ENCODE measurements around the gene RPS15. TPM values are rescaled to one million over a fixed set of nuclear protein-coding genes. Genes with fewer than 3 reads are reported as not detected.
"Not testable (repeated sequence)": the region's sequence is repeated elsewhere in the genome, so short reads cannot be mapped to it uniquely, and the experiment has no call there.

Gene RPS15
- polyA plus RNA-seq, 1 donor (not counting 4 experiments of a cell fraction or from before 2014, with no cell fraction given), result 795 TPM

GRCh38 chr19:1474765-1475351, 36.7 kb downstream of the RPS15 start:
- peaks cover 26% of the 10 kb centered on the region for H3K79me2 ChIP-seq (ENCODE audit: control insufficient read depth, insufficient read depth, low read length)
- no peak for FAIRE-seq
- no peaks in the 10 kb centered on the region for H3K9me3 ChIP-seq (ENCODE audit: control insufficient read depth, low read depth, low read length)
- H3K4me2 ChIP-seq (ENCODE audit: control insufficient read depth, extremely low read depth, insufficient read depth, low read depth, low read length), result no peak overlapping the region
- no peak for TF ChIP-seq EZH2 (IDR thresholded peaks at IDR 0.05; ENCODE audit: low read length)
- TF ChIP-seq, protein P1, sequence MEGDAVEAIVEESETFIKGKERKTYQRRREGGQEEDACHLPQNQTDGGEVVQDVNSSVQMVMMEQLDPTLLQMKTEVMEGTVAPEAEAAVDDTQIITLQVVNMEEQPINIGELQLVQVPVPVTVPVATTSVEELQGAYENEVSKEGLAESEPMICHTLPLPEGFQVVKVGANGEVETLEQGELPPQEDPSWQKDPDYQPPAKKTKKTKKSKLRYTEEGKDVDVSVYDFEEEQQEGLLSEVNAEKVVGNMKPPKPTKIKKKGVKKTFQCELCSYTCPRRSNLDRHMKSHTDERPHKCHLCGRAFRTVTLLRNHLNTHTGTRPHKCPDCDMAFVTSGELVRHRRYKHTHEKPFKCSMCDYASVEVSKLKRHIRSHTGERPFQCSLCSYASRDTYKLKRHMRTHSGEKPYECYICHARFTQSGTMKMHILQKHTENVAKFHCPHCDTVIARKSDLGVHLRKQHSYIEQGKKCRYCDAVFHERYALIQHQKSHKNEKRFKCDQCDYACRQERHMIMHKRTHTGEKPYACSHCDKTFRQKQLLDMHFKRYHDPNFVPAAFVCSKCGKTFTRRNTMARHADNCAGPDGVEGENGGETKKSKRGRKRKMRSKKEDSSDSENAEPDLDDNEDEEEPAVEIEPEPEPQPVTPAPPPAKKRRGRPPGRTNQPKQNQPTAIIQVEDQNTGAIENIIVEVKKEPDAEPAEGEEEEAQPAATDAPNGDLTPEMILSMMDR (optimal IDR thresholded peaks at IDR 0.05 in 1 of 3, IDR thresholded peaks at IDR 0.05 in 1 of 3, conservative IDR thresholded peaks at IDR 0.05 in 1 of 3; ENCODE audit: extremely low read depth in 1 of 3, insufficient read depth in 2 of 3, low read length in 3 of 3), result no peak
- no peak overlapping the region for H3K9ac ChIP-seq (ENCODE audit: control insufficient read depth, extremely low read depth, insufficient read depth, low read length)
- H2AFZ ChIP-seq (ENCODE audit: control insufficient read depth, low read length), result no peak overlapping the region
- peaks cover 16% of the 10 kb centered on the region for H3K27me3 ChIP-seq (ENCODE audit: control insufficient read depth, extremely low read depth, insufficient read depth, low read length)
- peaks cover 8% of the 10 kb centered on the region for H3K9me1 ChIP-seq (ENCODE audit: control insufficient read depth, extremely low read depth, insufficient read depth, low read length)
- no peak overlapping the region for H3K4me3 ChIP-seq (ENCODE audit: control insufficient read depth in 2 of 3, extremely low read depth in 1 of 3, insufficient read depth in 2 of 3, low read depth in 1 of 3, low read length in 3 of 3)
- no peak overlapping the region for H3K27ac ChIP-seq (ENCODE audit: control insufficient read depth, insufficient read depth, low read length)
- H3K36me3 ChIP-seq (ENCODE audit: control insufficient read depth in 2 of 2, extremely low read depth in 1 of 2, insufficient read depth in 2 of 2, low read length in 2 of 2), result peaks cover 5 to 15% of the 10 kb centered on the region in 2 experiments
- peaks cover 9% of the 10 kb centered on the region for H4K20me1 ChIP-seq (ENCODE audit: control insufficient read depth, extremely low read depth, insufficient read depth, low read length)
- H3K4me1 ChIP-seq (ENCODE audit: control insufficient read depth, extremely low read depth, insufficient read depth, low read length), result peaks cover 22% of the 10 kb centered on the region
- DNase-seq (ENCODE audit: low read depth, low spot score), result no peak
- dilution Hi-C loops (cut with MboI; ENCODE audit: extremely low pct_ligation_motif_present, low sequenced_read_pairs), result no loop called here

DNA sequence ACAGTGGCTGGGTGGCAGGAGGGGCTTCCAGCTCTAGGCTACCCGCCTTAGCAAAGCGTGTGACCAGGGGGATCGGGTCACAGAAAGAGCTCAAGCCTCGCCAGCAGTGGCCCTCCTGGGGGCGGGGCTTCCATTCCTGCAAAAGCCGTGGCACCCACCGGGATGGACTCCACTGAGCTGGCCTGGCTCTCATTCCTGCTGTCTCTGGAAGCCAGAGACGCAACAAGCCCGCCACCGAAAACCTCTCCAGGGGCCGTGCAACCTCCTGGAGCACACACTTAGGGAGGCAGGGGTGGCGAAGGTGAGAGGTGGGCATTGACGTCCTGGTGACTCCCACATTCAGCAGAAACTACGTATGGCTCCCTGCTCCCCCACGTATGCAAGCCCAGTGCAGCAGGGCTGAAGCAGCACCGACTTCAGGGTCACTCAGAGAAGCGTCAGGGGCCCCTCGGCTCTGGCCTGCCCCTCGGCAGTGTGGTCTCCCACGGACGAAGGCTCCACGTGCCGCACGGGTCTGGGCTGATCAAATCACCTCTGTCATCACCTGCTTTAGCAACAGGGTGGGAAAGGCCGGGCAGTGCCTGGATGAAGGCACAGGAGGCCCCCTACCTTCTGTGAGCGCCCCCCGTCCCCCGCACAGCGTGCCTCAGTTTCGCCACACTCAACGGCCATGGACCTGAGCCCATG, 37.7 kb downstream of the RPS15 start:
- peaks cover 26% of the 10 kb centered on the region for H3K79me2 ChIP-seq (ENCODE audit: control insufficient read depth, insufficient read depth, low read length)
- H3K27ac ChIP-seq (ENCODE audit: control insufficient read depth, insufficient read depth, low read length), result no peak overlapping the region
- dilution Hi-C loops (cut with MboI; ENCODE audit: extremely low pct_ligation_motif_present, low sequenced_read_pairs), result no loop called here
- no peak for TF ChIP-seq EZH2 (IDR thresholded peaks at IDR 0.05; ENCODE audit: low read length)
- TF ChIP-seq, protein P1 (optimal IDR thresholded peaks at IDR 0.05 in 1 of 3, IDR thresholded peaks at IDR 0.05 in 1 of 3, conservative IDR thresholded peaks at IDR 0.05 in 1 of 3; ENCODE audit: extremely low read depth in 1 of 3, insufficient read depth in 2 of 3, low read length in 3 of 3), result no peak
- H3K9ac ChIP-seq (ENCODE audit: control insufficient read depth, extremely low read depth, insufficient read depth, low read length), result no peak overlapping the region
- H3K4me1 ChIP-seq (ENCODE audit: control insufficient read depth, extremely low read depth, insufficient read depth, low read length), result peaks cover 17% of the 10 kb centered on the region
- H4K20me1 ChIP-seq (ENCODE audit: control insufficient read depth, extremely low read depth, insufficient read depth, low read length), result peaks cover 9% of the 10 kb centered on the region
- peaks cover 8% of the 10 kb centered on the region for H3K9me1 ChIP-seq (ENCODE audit: control insufficient read depth, extremely low read depth, insufficient read depth, low read length)
- H2AFZ ChIP-seq (ENCODE audit: control insufficient read depth, low read length), result no peak overlapping the region
- no peak for FAIRE-seq
- peaks cover 12% of the 10 kb centered on the region for H3K27me3 ChIP-seq (ENCODE audit: control insufficient read depth, extremely low read depth, insufficient read depth, low read length)
- DNase-seq (ENCODE audit: low read depth, low spot score), result no peak
- H3K9me3 ChIP-seq (ENCODE audit: control insufficient read depth, low read depth, low read length), result no peaks in the 10 kb centered on the region
- H3K4me3 ChIP-seq (ENCODE audit: control insufficient read depth in 2 of 3, extremely low read depth in 1 of 3, insufficient read depth in 2 of 3, low read depth in 1 of 3, low read length in 3 of 3), result no peak overlapping the region
- H3K4me2 ChIP-seq (ENCODE audit: control insufficient read depth, extremely low read depth, insufficient read depth, low read depth, low read length), result no peak overlapping the region
- H3K36me3 ChIP-seq (ENCODE audit: control insufficient read depth in 2 of 2, extremely low read depth in 1 of 2, insufficient read depth in 2 of 2, low read length in 2 of 2), result peaks cover 5 to 15% of the 10 kb centered on the region in 2 experiments

- H3K9ac ChIP-seq (ENCODE audit: control insufficient read depth, extremely low read depth, insufficient read depth, low read length); H3K27ac ChIP-seq (ENCODE audit: control insufficient read depth, insufficient read depth, low read length); H2AFZ ChIP-seq (ENCODE audit: control insufficient read depth, low read length); H3K4me2 ChIP-seq (ENCODE audit: control insufficient read depth, extremely low read depth, insufficient read depth, low read depth, low read length); H3K9me1 ChIP-seq (ENCODE audit: control insufficient read depth, extremely low read depth, insufficient read depth, low read length); H4K20me1 ChIP-seq (ENCODE audit: control insufficient read depth, extremely low read depth, insufficient read depth, low read length); DNase-seq (ENCODE audit: low read depth, low spot score); dilution Hi-C loops (cut with MboI; ENCODE audit: extremely low pct_ligation_motif_present, low sequenced_read_pairs); H3K9me3 ChIP-seq (ENCODE audit: control insufficient read depth, low read depth, low read length); H3K4me3 ChIP-seq (ENCODE audit: control insufficient read depth in 2 of 3, extremely low read depth in 1 of 3, insufficient read depth in 2 of 3, low read depth in 1 of 3, low read length in 3 of 3); H3K27me3 ChIP-seq (ENCODE audit: control insufficient read depth, extremely low read depth, insufficient read depth, low read length): not testable (repeated sequence)
- peak; percentile 20 for FAIRE-seq
- peaks cover 5 to 15% of the 10 kb centered on the region in 2 experiments for H3K36me3 ChIP-seq (ENCODE audit: control insufficient read depth in 2 of 2, extremely low read depth in 1 of 2, insufficient read depth in 2 of 2, low read length in 2 of 2)
- peaks cover 13% of the 10 kb centered on the region for H3K4me1 ChIP-seq (ENCODE audit: control insufficient read depth, extremely low read depth, insufficient read depth, low read length)
- peaks cover 26% of the 10 kb centered on the region for H3K79me2 ChIP-seq (ENCODE audit: control insufficient read depth, insufficient read depth, low read length)
Observed at GRCh38 chr19:1477056-1477455, 38.9 kb downstream of the RPS15 start.

Measured in keratinocyte (primary cell).